HepG2 (cell line): Measurements from ENCODE around the gene ZNF575. TPM values are rescaled to one million over a fixed set of nuclear protein-coding genes. Genes with fewer than 3 reads are reported as not detected.

Source experiments
- GATAD1 ChIP-seq: IDR thresholded peaks from 2 replicates; pipeline ENCODE4 v1.6.1; 2016; ENCODE audit warnings: missing genetic modification reagents, missing compliant biosample characterization
- MIER2 ChIP-seq: IDR thresholded peaks from 2 replicates; pipeline ENCODE4 v1.6.1; 2016; ENCODE audit warnings: missing biosample characterization, missing genetic modification reagents
- NFYC ChIP-seq: IDR thresholded peaks from 2 replicates; pipeline ENCODE4 v1.6.1; 2016; ENCODE audit warnings: missing genetic modification reagents, missing compliant biosample characterization
- ZNF296 ChIP-seq: sonication (generic); formaldehyde crosslinking; conservative IDR thresholded peaks from 2 replicates; pipeline ENCODE4 v1.5.0; 2020; ENCODE audit warnings: mild to moderate bottlenecking, missing genetic modification reagents
- ZNF564 ChIP-seq: sonication (generic); formaldehyde crosslinking; IDR thresholded peaks from 2 replicates; pipeline ENCODE4 v1.8.1; 2023; ENCODE audit warnings: mild to moderate bottlenecking, missing genetic modification reagents
- ZNF614 ChIP-seq: IDR thresholded peaks from 2 replicates; pipeline ENCODE4 v1.6.1; 2018; ENCODE audit warnings: missing biosample characterization, missing genetic modification reagents, inconsistent platforms, borderline replicate concordance
- ZNF816 ChIP-seq: sonication (generic); formaldehyde crosslinking; IDR thresholded peaks from 2 replicates; pipeline ENCODE4 v1.8.0; 2022; ENCODE audit warnings: missing genetic modification reagents, mild to moderate bottlenecking, borderline replicate concordance
- polyA plus RNA-seq, 8 experiments: library from polyadenylated mRNA; depleted of rRNA in 3 of 8; stranded (reverse) in 7 of 8; unstranded in 1 of 8; fragments of >200 nt; fragmentation: Illumina TruSeq in 4 of 8; extraction: Trizol in 4 of 8; gene quantifications; 2 replicates each; pipeline versions ENCODE4 v1.2.1 to v1.2.3, GENCODE V29; 2011 to 2016; ENCODE audit warnings: low read depth in 4 of 8, missing spikeins in 1 of 8, mixed read lengths in 1 of 8; ENCODE audit not compliant: insufficient read depth in 1 of 8
- total RNA-seq, 5 experiments: library from RNA; depleted of rRNA; stranded (reverse); fragments of >200 nt; fragmentation: Illumina TruSeq; extraction: Trizol; gene quantifications; 2 replicates each; pipeline ENCODE4 v1.2.3, GENCODE V29; 2016; ENCODE audit warnings: low read depth in 1 of 5
- TF ChIP-seq, protein P1 (sequence below): sonication (generic); formaldehyde crosslinking; IDR thresholded peaks from 2 replicates; pipeline ENCODE4 v1.5.0; 2020; ENCODE audit warnings: missing genetic modification reagents
- TF ChIP-seq, protein P2 (sequence below): sonication (generic); formaldehyde crosslinking; IDR thresholded peaks from 2 replicates; pipeline ENCODE4 v1.4.0; 2020; ENCODE audit warnings: missing genetic modification reagents
- TF ChIP-seq, protein P3 (sequence below): sonication (generic); formaldehyde crosslinking; IDR thresholded peaks from 2 replicates; pipeline ENCODE4 v1.5.0; 2020; ENCODE audit warnings: missing genetic modification reagents, mild to moderate bottlenecking, borderline replicate concordance

The ZNF575 gene
- total and polyA plus RNA-seq, 2 of the 13 experiments (the other 11 are each of a cell fraction or from before 2014, with no cell fraction given), result 0.17 to 0.27 TPM

DNA sequence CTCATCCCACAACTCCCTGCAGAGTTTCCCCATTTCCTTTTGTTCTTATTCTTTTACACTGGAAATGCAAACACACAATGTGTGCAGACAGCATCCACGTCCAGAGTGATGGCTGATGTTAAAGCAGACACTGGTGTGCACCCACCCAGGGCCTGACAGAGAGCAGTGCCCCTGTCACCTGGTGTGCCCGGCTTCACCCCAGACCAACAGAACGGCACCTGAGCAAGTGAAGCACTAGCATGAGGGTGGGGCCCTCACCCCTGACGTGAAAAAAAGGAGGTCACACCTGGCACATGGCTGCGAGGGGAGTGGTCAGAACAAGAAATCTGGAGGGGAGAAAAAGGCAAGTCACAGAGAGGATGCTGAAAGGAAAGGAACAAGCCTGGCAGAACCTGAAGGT lies 12.3 kb downstream of the ZNF575 start (continued):
- TF ChIP-seq, protein P1, sequence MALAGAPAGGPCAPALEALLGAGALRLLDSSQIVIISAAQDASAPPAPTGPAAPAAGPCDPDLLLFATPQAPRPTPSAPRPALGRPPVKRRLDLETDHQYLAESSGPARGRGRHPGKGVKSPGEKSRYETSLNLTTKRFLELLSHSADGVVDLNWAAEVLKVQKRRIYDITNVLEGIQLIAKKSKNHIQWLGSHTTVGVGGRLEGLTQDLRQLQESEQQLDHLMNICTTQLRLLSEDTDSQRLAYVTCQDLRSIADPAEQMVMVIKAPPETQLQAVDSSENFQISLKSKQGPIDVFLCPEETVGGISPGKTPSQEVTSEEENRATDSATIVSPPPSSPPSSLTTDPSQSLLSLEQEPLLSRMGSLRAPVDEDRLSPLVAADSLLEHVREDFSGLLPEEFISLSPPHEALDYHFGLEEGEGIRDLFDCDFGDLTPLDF (CRISPR knock-in tag), result no peak
- no peak for TF ChIP-seq ZNF614 (CRISPR knock-in tag)
- TF ChIP-seq ZNF564 (CRISPR knock-in tag), result no peak
- TF ChIP-seq MIER2 (CRISPR knock-in tag), result no peak
- TF ChIP-seq, protein P2, sequence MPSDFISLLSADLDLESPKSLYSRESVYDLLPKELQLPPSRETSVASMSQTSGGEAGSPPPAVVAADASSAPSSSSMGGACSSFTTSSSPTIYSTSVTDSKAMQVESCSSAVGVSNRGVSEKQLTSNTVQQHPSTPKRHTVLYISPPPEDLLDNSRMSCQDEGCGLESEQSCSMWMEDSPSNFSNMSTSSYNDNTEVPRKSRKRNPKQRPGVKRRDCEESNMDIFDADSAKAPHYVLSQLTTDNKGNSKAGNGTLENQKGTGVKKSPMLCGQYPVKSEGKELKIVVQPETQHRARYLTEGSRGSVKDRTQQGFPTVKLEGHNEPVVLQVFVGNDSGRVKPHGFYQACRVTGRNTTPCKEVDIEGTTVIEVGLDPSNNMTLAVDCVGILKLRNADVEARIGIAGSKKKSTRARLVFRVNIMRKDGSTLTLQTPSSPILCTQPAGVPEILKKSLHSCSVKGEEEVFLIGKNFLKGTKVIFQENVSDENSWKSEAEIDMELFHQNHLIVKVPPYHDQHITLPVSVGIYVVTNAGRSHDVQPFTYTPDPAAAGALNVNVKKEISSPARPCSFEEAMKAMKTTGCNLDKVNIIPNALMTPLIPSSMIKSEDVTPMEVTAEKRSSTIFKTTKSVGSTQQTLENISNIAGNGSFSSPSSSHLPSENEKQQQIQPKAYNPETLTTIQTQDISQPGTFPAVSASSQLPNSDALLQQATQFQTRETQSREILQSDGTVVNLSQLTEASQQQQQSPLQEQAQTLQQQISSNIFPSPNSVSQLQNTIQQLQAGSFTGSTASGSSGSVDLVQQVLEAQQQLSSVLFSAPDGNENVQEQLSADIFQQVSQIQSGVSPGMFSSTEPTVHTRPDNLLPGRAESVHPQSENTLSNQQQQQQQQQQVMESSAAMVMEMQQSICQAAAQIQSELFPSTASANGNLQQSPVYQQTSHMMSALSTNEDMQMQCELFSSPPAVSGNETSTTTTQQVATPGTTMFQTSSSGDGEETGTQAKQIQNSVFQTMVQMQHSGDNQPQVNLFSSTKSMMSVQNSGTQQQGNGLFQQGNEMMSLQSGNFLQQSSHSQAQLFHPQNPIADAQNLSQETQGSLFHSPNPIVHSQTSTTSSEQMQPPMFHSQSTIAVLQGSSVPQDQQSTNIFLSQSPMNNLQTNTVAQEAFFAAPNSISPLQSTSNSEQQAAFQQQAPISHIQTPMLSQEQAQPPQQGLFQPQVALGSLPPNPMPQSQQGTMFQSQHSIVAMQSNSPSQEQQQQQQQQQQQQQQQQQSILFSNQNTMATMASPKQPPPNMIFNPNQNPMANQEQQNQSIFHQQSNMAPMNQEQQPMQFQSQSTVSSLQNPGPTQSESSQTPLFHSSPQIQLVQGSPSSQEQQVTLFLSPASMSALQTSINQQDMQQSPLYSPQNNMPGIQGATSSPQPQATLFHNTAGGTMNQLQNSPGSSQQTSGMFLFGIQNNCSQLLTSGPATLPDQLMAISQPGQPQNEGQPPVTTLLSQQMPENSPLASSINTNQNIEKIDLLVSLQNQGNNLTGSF (CRISPR knock-in tag), result no peak
- TF ChIP-seq ZNF296 (CRISPR knock-in tag), result no peak
- TF ChIP-seq GATAD1 (CRISPR knock-in tag), result no peak
- no peak for TF ChIP-seq NFYC (CRISPR knock-in tag)
- TF ChIP-seq, protein P3, sequence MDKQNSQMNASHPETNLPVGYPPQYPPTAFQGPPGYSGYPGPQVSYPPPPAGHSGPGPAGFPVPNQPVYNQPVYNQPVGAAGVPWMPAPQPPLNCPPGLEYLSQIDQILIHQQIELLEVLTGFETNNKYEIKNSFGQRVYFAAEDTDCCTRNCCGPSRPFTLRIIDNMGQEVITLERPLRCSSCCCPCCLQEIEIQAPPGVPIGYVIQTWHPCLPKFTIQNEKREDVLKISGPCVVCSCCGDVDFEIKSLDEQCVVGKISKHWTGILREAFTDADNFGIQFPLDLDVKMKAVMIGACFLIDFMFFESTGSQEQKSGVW (CRISPR knock-in tag), result no peak
- no peak for TF ChIP-seq ZNF816 (CRISPR knock-in tag)
- TF ChIP-seq, all 625 proteins: peak for 0
